ENCODE results near the gene ATXN7L3. TPM values are rescaled to one million over a fixed set of nuclear protein-coding genes. Genes with fewer than 3 reads are reported as not detected.
"Not testable (repeated sequence)": the region's sequence is repeated elsewhere in the genome, so short reads cannot be mapped to it uniquely, and the experiment has no call there.

The ATXN7L3 gene, protein sequence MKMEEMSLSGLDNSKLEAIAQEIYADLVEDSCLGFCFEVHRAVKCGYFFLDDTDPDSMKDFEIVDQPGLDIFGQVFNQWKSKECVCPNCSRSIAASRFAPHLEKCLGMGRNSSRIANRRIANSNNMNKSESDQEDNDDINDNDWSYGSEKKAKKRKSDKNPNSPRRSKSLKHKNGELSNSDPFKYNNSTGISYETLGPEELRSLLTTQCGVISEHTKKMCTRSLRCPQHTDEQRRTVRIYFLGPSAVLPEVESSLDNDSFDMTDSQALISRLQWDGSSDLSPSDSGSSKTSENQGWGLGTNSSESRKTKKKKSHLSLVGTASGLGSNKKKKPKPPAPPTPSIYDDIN
- total RNA-seq = 10 to 100 TPM; 46.5 to 55.8 TPM

DNA sequence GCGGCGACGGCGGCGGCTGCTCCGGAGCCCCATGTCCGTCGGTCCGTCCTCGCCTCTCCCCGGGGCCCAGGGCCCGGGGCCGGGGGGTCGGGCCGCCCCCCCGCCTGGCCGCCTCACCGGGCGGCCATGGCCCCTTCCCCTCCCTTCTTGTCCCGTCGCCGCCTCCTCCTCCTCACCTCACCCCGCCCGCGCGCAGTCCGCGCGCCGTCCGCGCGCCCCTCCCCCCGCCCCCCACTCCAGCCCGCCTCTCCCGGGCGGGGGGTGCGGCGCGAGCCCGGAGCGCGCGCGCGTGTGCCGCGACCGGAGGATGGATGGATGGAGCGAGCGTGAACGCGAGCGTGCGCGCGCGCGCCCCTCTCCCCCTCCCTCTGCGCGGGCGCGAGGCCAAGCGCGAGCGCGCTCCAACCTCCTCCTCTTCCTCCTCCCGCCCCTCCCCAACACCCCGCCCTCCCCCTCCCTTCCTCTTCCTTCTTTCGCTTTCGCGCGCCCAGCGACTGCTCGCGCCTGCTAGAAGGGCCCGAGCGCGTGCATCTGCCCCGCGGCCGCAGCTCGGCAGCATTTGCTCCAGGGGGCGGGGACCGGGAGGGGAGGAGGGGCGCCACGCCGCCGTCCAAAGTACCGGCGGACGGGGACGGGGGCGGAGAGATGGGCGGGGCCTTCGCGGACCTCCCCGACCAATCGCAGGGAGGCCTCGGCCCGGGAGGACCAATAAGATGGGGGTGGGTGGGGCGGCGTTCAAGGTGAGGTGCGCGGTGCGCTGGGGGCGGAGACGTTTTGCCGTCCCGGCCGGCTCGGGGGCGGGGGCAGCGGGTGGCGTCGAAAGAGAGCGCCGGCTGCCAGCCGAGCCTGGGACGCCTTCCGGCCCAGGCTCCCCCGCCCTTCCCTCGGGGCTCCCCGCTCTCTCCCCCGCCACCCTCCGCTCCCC, at the start of gene ATXN7L3:
ATXN7L3 (minus strand) TSS at position 332 of the 925 bp plus-strand sequence. CDS start 1,814 bp downstream, outside the sequence.
- Histone ChIP-seq H3K27me3 (replicated peaks; ENCODE audit: insufficient read depth) (no peaks in the 10 kb centered on the region), H3K9me3 (no peaks in the 10 kb centered on the region), H3K4me3 (peak within 1 kb of the TSS; percentile 92), H3K36me3 (peaks cover 9% of the 10 kb centered on the region), H3K27ac (peak within 1 kb of the TSS; percentile 93 to 95), H3K4me1 (ENCODE audit: control insufficient read depth in 1 of 2, low read depth in 2 of 2) (peaks cover 12 to 29% of the 10 kb centered on the region in 2 donors)
- ATAC-seq (ENCODE audit: insufficient number of reproducible peaks, low FRiP score, low read depth) (peak; percentile 80), DNase-seq (ENCODE audit: low spot score) (peak; percentile 99)
- TF ChIP-seq, protein P1, sequence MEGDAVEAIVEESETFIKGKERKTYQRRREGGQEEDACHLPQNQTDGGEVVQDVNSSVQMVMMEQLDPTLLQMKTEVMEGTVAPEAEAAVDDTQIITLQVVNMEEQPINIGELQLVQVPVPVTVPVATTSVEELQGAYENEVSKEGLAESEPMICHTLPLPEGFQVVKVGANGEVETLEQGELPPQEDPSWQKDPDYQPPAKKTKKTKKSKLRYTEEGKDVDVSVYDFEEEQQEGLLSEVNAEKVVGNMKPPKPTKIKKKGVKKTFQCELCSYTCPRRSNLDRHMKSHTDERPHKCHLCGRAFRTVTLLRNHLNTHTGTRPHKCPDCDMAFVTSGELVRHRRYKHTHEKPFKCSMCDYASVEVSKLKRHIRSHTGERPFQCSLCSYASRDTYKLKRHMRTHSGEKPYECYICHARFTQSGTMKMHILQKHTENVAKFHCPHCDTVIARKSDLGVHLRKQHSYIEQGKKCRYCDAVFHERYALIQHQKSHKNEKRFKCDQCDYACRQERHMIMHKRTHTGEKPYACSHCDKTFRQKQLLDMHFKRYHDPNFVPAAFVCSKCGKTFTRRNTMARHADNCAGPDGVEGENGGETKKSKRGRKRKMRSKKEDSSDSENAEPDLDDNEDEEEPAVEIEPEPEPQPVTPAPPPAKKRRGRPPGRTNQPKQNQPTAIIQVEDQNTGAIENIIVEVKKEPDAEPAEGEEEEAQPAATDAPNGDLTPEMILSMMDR (IDR thresholded peaks at IDR 0.05) = no peak

- Histone ChIP-seq H3K27me3 (replicated peaks; ENCODE audit: insufficient read depth) (no peaks in the 10 kb centered on the region), H3K9me3 (no peaks in the 10 kb centered on the region), H3K4me3 (no peak overlapping the region), H3K4me1 (ENCODE audit: control insufficient read depth in 1 of 2, low read depth in 2 of 2) (peaks cover 7 to 11% of the 10 kb centered on the region in 2 donors), H3K36me3 (no peaks in the 10 kb centered on the region), H3K27ac (no peak overlapping the region)
- DNase-seq (ENCODE audit: low spot score) (no peak), ATAC-seq (ENCODE audit: insufficient number of reproducible peaks, low FRiP score, low read depth) (no peak)
- TF ChIP-seq, protein P1 (IDR thresholded peaks at IDR 0.05) = no peak
Measured at GRCh38 chr17:44247876-44248736, 48.4 kb upstream of the ATXN7L3 start.

DNA sequence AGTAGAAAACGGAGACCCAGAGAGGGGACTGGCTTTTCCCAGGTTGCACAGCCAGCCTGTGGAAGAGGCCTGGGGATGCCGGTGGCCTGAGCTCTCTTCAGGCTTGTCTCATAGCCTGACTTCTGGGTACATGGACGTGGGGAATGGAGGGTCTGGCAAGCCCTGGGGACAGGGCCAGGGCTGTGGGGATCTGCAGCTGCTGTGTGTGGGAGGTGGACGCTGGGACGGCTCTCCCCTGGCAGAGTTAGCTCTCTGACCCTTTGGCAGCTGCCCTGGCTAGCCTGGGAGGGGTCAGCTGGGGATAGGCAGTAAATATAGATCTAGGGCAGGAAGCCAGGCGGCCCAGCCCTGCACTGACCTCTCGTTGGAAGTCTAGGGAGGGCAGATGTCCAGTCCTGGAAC, 47.8 kb upstream of the ATXN7L3 start:
- TF ChIP-seq, protein P1 (IDR thresholded peaks at IDR 0.05) = no peak
- ATAC-seq (ENCODE audit: insufficient number of reproducible peaks, low FRiP score, low read depth) = no peak
- no peak overlapping the region for H3K4me3 ChIP-seq
- no peak for DNase-seq (ENCODE audit: low spot score)
- no peak overlapping the region for H3K27ac ChIP-seq
- no peaks in the 10 kb centered on the region for H3K27me3 ChIP-seq (replicated peaks; ENCODE audit: insufficient read depth)
- no peaks in the 10 kb centered on the region for H3K36me3 ChIP-seq
- H3K9me3 ChIP-seq = no peaks in the 10 kb centered on the region
- peaks cover 7 to 11% of the 10 kb centered on the region in 2 donors for H3K4me1 ChIP-seq (ENCODE audit: control insufficient read depth in 1 of 2, low read depth in 2 of 2)

DNA sequence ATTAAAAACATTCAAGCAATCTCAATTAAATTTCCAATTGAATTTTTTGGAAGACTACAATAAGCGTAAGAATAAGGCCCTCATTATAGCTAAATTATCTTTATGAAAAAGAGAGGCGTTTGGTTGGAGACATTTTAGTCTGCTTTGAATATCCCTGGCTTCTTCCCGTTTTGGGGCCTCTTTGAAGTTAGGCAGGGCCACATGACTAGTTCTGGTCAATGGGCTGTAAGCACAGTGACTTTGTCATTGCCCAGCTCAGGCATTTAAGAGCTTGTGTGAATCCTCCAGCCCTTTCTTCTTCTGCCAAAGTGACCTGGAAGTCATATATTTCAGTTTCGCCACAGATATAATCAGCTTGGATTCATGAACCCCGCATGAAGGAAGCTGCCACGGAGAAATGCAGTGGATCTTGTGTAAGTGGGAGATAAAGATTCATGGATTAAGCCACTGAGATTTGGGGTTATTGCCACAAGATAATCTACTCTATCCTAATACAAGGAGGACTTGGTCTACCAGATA, 41.5 kb upstream of the ATXN7L3 start:
- H3K36me3 ChIP-seq = no peaks in the 10 kb centered on the region
- no peak for ATAC-seq (ENCODE audit: insufficient number of reproducible peaks, low FRiP score, low read depth)
- no peaks in the 10 kb centered on the region for H3K27me3 ChIP-seq (replicated peaks; ENCODE audit: insufficient read depth)
- H3K4me1 ChIP-seq (ENCODE audit: control insufficient read depth in 1 of 2, low read depth in 2 of 2) = no peaks in the 10 kb centered on the region
- no peak overlapping the region for H3K4me3 ChIP-seq
- DNase-seq (ENCODE audit: low spot score) = no peak
- TF ChIP-seq, protein P1 (IDR thresholded peaks at IDR 0.05) = no peak
- no peaks in the 10 kb centered on the region for H3K9me3 ChIP-seq
- no peak overlapping the region for H3K27ac ChIP-seq

DNA sequence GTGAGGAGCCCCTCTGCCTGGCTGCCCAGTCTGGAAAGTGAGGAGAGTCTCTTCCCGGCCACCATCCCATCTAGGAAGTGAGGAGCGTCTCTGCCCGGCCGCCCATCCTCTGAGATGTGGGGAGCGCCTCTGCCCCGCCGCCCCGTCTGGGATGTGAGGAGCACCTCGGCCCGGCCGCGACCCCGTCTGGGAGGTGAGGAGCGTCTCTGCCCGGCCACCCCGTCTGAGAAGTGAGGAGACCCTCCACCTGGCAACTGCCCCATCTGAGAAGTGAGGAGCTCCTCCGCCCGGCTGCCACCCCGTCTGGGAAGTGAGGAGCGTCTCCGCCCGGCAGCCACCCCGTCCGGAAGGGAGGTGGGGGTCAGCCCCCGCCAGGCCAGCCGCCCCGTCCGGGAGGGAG, 38.2 kb upstream of the ATXN7L3 start:
- not testable (repeated sequence) for H3K36me3 ChIP-seq; ATAC-seq (ENCODE audit: insufficient number of reproducible peaks, low FRiP score, low read depth); H3K4me3 ChIP-seq; H3K9me3 ChIP-seq; DNase-seq (ENCODE audit: low spot score); H3K27ac ChIP-seq; H3K4me1 ChIP-seq (ENCODE audit: control insufficient read depth in 1 of 2, low read depth in 2 of 2); H3K27me3 ChIP-seq (replicated peaks; ENCODE audit: insufficient read depth)
